SK-N-MC (cell line): Measurements from ENCODE around the gene BEST2.

Source experiments
- DNase-seq: peaks from one replicate; pipeline ENCODE4 v3.0.0-alpha.2; 2011; ENCODE audit warnings: low read depth, low spot score
- H3K27ac ChIP-seq: fragments of 200-600 bp; sonication (generic); 2 replicates; pipeline ENCODE4 v1.5.1; 2016; ENCODE audit warnings: mixed run types
- H3K36me3 ChIP-seq: fragments of 200-600 bp; sonication (generic); 2 replicates; pipeline ENCODE4 v1.6.1; 2017; ENCODE audit warnings: antibody characterized with exemption, low read length, mixed read lengths; ENCODE audit not compliant: insufficient read depth
- H3K4me3 ChIP-seq: fragments of 200-600 bp; sonication (generic); 2 replicates; pipeline ENCODE4 v1.5.1; 2016
- H3K9ac ChIP-seq: fragments of 200-600 bp; sonication (generic); 2 replicates; pipeline ENCODE4 v1.8.0; 2017; ENCODE audit warnings: mixed run types, mixed read lengths; ENCODE audit not compliant: insufficient read length
- H3K9me3 ChIP-seq: fragments of 200-600 bp; sonication (generic); 2 replicates; pipeline ENCODE4 v1.6.1; 2017; ENCODE audit warnings: low read depth, mild to moderate bottlenecking, antibody characterized with exemption, low read length, moderate library complexity, mixed read lengths
- EZH2 ChIP-seq: fragments of 200-600 bp; sonication (generic); IDR thresholded peaks from one replicate; pipeline ENCODE4 v1.6.1; 2017; ENCODE audit warnings: antibody characterized with exemption
- FOXP2 ChIP-seq: optimal IDR thresholded peaks from 2 replicates; pipeline ENCODE3; 2011; ENCODE audit warnings: mild to moderate bottlenecking, moderate library complexity; ENCODE audit not compliant: insufficient read depth; ENCODE audit errors: extremely low read length, control extremely low read depth
- POLR2AphosphoS5 ChIP-seq: IDR thresholded peaks from 2 replicates; pipeline ENCODE4 v1.6.1; 2012; ENCODE audit warnings: mild to moderate bottlenecking, low read depth, low read length, borderline replicate concordance

BEST2 gene

DNA sequence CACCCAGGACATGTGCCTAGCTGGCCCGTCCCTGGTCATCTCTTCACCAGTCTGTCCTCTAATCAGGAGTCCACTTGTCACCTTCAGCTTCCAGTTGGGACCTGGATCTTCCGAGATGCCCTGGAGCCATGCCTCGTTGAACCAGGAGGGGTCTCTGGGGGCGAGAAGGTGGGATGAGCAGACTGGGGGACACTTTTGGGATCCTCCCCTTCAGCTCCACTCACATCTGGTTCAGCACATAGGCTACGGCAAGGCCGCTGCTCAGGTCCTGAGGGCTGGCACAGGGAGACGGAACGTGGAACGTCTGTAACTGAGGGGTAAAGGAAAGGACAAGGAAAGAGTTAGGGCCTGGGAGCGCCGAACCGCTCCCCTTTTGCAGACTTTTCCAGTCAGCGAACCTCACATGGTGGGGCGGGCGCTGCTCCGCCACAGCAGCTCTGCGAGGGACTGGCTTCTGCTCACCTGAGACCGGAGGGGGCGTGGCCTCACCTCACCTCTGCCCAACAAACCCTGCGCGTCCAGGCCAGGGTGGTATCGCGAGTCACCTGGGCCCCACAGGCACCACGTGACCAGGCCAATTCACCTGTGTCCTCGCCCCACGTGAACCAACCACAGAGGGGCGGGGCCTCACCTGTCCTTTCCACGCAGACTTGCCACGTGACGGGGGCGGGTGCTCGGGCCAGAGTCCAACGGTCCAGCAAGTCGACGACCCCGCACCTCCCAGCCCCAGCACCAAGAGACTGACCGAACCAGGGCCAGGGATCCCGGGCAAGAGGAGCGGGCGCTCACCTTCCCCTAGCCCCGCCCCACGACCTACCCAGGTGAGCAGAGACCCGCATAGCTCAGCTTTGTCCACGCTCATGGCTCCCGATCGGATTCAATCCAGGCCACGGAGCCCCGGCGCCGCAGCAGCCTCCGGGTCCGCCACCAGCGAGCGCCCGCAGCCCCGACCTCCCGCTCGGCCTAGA is 23.3 kb downstream of the BEST2 start, which contains the start of gene HOOK2:
HOOK2 (minus strand) TSS at position 965 of the 968 bp plus-strand sequence; CDS start at position 862, 103 bp downstream.
- Histone ChIP-seq H3K36me3 (no peaks in the 10 kb centered on the region), H3K9ac (peak within 1 kb of the TSS; percentile 77), H3K4me3 (peak within 1 kb of the TSS; percentile 88), H3K9me3 (no peaks in the 10 kb centered on the region), H3K27ac (no peak within 1 kb of the TSS)
- TF ChIP-seq FOXP2 (no peak), POLR2AphosphoS5 (peak; percentile 57; the same call in 1 of the 2 replicates)
- no peak for DNase-seq

DNA sequence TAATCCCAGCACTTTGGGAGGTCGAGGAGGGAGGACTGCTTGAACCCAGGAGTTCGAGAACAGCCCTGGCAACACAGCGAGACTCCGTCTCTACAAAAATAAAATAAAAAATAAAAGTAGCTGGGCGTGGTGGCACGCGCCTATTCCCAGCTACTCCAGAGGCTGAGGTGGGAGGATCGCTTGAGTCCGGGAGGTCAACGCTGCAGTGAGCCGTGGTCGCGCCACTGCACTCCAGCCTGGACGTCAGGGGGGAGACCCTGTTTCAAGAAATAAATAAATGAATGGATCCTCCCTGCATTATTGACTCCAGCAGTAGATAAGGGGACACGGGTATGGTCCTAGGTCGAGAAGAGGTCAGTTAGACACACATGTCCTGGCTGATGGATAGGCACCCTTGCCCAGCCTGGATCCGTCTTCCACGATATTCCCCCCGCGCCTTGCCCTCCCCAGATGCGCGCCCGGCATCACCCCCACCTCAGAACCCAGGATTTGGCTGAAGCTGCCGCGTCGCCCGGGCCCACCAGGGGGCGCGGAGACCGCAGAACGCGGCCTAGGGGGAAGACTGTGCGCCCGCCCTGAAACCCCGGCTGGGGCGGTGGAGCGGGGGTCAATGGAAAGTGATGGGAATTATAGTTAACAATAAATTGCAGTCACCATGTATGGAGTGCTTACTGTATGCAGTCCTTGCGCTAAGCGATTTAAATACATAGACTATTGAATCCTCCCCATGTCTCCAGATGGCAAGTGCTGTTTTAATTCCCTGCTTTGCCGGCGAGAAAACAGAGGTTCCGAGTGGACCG is 25.8 kb downstream of the BEST2 start:
- DNase-seq = no peak
- H3K9ac ChIP-seq = peak overlapping the region; percentile 21
- TF ChIP-seq POLR2AphosphoS5 (no peak), EZH2 (no peak), FOXP2 (no peak)
- H3K4me3 ChIP-seq = peak overlapping the region; percentile 81
- peak overlapping the region; percentile 90 for H3K27ac ChIP-seq
- no peaks in the 10 kb centered on the region for H3K36me3 ChIP-seq
- H3K9me3 ChIP-seq = no peaks in the 10 kb centered on the region

DNA sequence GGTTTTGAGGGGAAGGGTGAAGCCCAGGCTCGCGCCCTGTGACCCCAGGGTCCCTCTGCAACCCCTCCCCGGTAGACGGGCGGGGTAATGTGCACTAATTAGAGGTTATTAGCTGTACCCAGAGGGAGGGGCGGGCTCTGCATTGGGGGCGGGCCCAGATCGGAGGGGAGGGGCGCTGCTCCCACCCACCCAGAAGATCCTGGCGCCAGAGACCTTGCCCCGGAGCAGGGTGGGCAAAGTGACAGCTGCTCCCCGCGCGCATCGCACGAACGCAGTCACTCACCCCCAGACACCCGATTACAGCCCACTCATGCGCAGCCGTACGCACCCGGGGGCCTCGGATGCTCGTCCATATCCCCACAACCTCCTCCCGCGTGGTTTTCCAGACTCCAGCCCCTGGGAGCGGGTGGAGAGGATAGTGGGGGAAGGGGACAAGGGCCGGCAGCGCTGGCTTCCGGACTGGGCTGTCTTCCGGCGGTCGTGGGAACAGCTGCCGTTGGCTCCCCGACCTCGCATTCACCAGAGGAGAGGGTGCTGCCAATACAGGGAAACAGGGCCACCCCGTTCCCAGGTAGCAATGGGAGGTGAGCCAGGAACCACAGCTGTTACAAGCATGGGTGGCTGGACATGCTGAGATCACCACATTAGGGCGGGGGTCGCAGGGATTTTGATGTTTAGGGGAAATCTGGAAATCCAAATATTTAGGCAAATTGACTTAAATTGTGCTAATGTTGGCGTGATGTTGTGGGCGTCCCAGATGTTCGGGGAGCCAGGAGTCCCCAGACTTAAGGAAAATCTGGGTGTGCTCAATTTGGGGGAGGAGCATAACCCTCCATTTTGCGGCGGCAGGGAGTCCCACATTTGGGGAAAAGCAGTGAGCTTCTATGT is 26.7 kb downstream of the BEST2 start:
- Histone ChIP-seq H3K9ac (peak overlapping the region; percentile 30), H3K4me3 (peak overlapping the region; percentile 81), H3K9me3 (no peaks in the 10 kb centered on the region), H3K36me3 (no peaks in the 10 kb centered on the region), H3K27ac (peak overlapping the region; percentile 90)
- TF ChIP-seq FOXP2 (no peak), EZH2 (no peak), POLR2AphosphoS5 (peak; percentile 77)
- no peak for DNase-seq

DNA sequence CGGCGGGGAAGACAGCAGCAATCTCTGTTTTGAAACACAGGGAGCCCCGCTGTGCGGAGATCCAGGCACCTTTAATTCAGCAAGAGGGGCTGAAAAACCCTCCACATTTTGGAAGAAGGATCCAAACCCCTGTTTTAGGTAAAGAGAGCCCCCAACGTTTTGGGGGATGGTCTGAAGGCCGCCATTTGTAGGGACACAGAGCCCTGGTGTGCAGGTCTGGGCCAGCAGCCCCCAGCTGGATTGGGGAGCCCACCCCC is 27.2 kb downstream of the BEST2 start:
- Histone ChIP-seq H3K36me3 (no peaks in the 10 kb centered on the region), H3K9me3 (no peaks in the 10 kb centered on the region), H3K4me3 (peak overlapping the region; percentile 81), H3K27ac (peak overlapping the region; percentile 90), H3K9ac (peak overlapping the region; percentile 30)
- no peak for DNase-seq
- TF ChIP-seq EZH2 (no peak), POLR2AphosphoS5 (0 out of 2 replicates have a peak, but pooled peaks have one; percentile 3), FOXP2 (no peak)

DNA sequence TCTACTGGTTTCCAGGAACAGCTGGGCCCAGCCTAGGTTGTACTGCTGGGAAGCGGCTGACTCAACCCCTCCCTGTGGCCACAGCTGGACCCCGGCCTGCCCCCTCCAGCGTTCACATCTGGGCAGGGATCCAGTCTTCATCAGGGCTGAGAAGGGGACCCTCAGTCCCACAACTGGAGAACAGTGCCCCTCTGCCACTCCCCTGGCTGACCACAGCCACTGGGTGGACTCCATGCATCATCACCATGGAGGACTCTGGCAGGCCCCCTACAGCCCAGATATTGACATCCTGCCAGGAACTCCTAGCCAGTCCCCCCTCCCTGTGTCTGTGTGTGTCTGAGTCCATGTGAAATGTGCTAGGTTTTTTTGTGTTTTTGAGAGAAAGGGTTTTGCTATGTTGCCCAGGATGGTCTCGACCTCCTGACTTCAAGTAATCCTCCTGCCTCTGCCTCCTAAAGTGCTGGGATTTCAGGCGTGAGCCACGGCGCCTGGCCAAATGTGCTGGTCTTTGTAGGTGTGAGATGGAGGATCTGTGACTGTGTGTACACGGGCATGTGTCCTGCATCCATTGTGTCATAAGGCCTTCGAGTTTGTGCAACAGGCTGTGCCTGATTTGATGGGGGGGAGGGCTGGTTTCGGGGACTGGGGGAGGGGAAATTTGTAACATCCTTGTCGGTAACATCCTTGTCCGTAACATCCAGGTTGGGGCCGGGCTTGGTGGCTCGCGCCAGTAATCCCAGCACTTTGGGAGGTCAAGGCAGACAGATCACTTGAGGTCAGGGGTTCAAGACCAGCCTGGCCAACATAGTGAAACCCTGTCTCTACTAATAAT is 27.8 kb downstream of the BEST2 start:
- H3K4me3 ChIP-seq = peak overlapping the region; percentile 81
- TF ChIP-seq FOXP2 (no peak), POLR2AphosphoS5 (no peak), EZH2 (no peak)
- H3K36me3 ChIP-seq = no peaks in the 10 kb centered on the region
- peak overlapping the region; percentile 30 for H3K9ac ChIP-seq
- H3K27ac ChIP-seq = peak overlapping the region; percentile 90
- no peak for DNase-seq
- no peaks in the 10 kb centered on the region for H3K9me3 ChIP-seq

DNA sequence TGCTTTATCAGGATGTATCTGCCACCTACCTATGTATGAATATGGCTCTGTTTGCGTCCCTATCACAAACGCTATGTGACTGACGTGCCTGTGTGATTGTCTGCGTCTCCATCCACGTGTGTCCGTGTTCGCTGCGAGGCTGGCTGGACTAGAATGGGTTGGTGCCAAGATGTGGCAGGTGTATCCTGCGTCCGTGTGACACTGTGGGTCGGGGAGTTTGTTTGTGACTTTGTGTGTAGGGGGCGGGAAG is 30.5 kb downstream of the BEST2 start:
- Histone ChIP-seq H3K4me3 (0 out of 2 replicates have a peak overlapping the region, but pooled peaks have one; percentile 84), H3K9me3 (no peaks in the 10 kb centered on the region), H3K9ac (no peak overlapping the region), H3K36me3 (no peaks in the 10 kb centered on the region), H3K27ac (peak overlapping the region; percentile 93)
- no peak for TF ChIP-seq EZH2
- TF ChIP-seq POLR2AphosphoS5 = no peak
- TF ChIP-seq FOXP2 = no peak
- no peak for DNase-seq
